ENCODE results near the gene MYL12A.

MYL12A gene

DNA sequence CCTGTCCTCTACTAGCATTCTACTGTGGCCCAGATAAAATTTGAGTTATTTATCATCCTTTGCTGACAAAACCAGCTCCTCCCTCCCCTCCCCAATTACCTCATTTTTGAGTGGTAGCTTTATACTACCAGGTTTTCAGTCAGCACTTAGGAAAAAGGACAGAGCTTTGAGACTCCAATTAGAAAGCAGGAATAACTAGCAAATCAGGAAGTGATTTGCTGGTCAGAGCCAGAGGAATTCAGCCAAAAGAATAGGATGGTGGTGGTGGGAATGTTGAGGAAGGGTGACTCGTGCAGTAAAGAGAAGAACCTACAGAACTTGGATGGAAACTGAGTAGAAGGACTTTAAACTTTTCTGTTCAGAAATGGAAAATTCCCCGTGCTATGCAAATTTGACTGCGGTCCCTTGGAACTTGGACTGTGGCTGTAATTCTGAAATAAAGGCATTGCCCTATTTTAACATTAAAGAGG, 18.0 kb downstream of the MYL12A start:
- WGBS (ENCODE audit: extremely low coverage, insufficient coverage, low lambda C conversion rate), result no CpG with 5 or more reads among the region's 3 CpGs
- no peak overlapping the region for H3K9ac ChIP-seq (ENCODE audit: low read length)
- no peak overlapping the region for H2BK120ac ChIP-seq (ENCODE audit: low read depth, low read length)
- H2BK15ac ChIP-seq (replicated peaks; ENCODE audit: low read depth), result no peak overlapping the region
- H3K27ac ChIP-seq (ENCODE audit: low read depth, low read length), result no peak overlapping the region
- H3K56ac ChIP-seq (ENCODE audit: low read length), result no peak overlapping the region
- H2AK5ac ChIP-seq (ENCODE audit: low read length), result no peak overlapping the region
- H3K23ac ChIP-seq (ENCODE audit: low read length), result no peak overlapping the region
- H3K4me2 ChIP-seq (ENCODE audit: low read length), result no peak overlapping the region
- no peaks in the 10 kb centered on the region for H3K27me3 ChIP-seq (ENCODE audit: insufficient read depth, low read length, poor library complexity)
- no peak overlapping the region for H4K5ac ChIP-seq (ENCODE audit: low read length)
- H3K4ac ChIP-seq (ENCODE audit: low read depth, low read length), result no peak overlapping the region
- no peak overlapping the region for H2BK5ac ChIP-seq (ENCODE audit: low read length)
- H3K79me1 ChIP-seq (ENCODE audit: low read length), result peaks cover 6% of the 10 kb centered on the region
- peaks cover 17% of the 10 kb centered on the region for H3K4me1 ChIP-seq (ENCODE audit: control insufficient read depth, low read depth, low read length)
- no peaks in the 10 kb centered on the region for H3K36me3 ChIP-seq (ENCODE audit: control insufficient read depth, insufficient read depth, low read length)
- H3K79me2 ChIP-seq (ENCODE audit: control insufficient read depth, insufficient read depth, low read length), result peaks cover 78% of the 10 kb centered on the region
- H3K18ac ChIP-seq (ENCODE audit: low read length), result no peak overlapping the region
- H3K4me3 ChIP-seq (ENCODE audit: low read length), result no peak overlapping the region
- H4K8ac ChIP-seq (ENCODE audit: low read depth, low read length), result no peak overlapping the region
- DNase-seq, result peak; percentile 84

DNA sequence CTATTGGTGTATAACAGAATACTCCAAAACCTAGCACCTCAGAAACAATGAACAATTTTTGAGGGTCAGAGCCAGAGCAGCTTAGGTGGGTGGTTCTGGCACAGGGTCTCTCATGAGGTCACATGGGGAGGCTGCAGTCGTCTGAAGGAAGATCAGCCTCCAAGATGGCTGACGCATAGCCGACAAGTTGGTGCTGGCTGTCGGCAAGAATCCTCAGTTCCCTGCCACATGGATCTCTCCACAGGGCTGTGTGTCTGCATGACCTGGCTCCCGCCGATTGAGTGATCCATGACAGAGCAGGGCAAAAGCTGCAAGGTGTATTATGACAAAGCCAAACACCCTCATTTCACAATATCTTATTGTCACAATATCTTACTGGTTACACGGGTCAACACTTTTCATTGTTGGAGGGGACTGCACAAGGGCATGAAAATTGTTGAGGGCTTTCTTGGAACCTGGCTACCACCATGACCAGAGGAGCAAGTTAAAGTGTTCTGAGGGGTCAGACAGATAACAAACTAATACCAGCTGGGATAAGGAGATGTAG, 18.5 kb downstream of the MYL12A start:
- H3K23ac ChIP-seq (ENCODE audit: low read length), result no peak overlapping the region
- H4K5ac ChIP-seq (ENCODE audit: low read length), result no peak overlapping the region
- no peak overlapping the region for H2BK5ac ChIP-seq (ENCODE audit: low read length)
- H3K4me3 ChIP-seq (ENCODE audit: low read length), result no peak overlapping the region
- no peak overlapping the region for H2BK15ac ChIP-seq (replicated peaks; ENCODE audit: low read depth)
- no peak overlapping the region for H3K56ac ChIP-seq (ENCODE audit: low read length)
- no peak overlapping the region for H2BK120ac ChIP-seq (ENCODE audit: low read depth, low read length)
- peaks cover 6% of the 10 kb centered on the region for H3K79me1 ChIP-seq (ENCODE audit: low read length)
- H3K36me3 ChIP-seq (ENCODE audit: control insufficient read depth, insufficient read depth, low read length), result no peaks in the 10 kb centered on the region
- DNase-seq, result no peak
- no peak overlapping the region for H3K4me2 ChIP-seq (ENCODE audit: low read length)
- H3K18ac ChIP-seq (ENCODE audit: low read length), result no peak overlapping the region
- no peak overlapping the region for H2AK5ac ChIP-seq (ENCODE audit: low read length)
- H3K27me3 ChIP-seq (ENCODE audit: insufficient read depth, low read length, poor library complexity), result no peaks in the 10 kb centered on the region
- H3K27ac ChIP-seq (ENCODE audit: low read depth, low read length), result no peak overlapping the region
- peaks cover 14% of the 10 kb centered on the region for H3K4me1 ChIP-seq (ENCODE audit: control insufficient read depth, low read depth, low read length)
- H3K79me2 ChIP-seq (ENCODE audit: control insufficient read depth, insufficient read depth, low read length), result peaks cover 81% of the 10 kb centered on the region
- WGBS (ENCODE audit: extremely low coverage, insufficient coverage, low lambda C conversion rate), result no CpG with 5 or more reads among the region's 7 CpGs
- H4K8ac ChIP-seq (ENCODE audit: low read depth, low read length), result no peak overlapping the region
- H3K4ac ChIP-seq (ENCODE audit: low read depth, low read length), result no peak overlapping the region
- H3K9ac ChIP-seq (ENCODE audit: low read length), result no peak overlapping the region

DNA sequence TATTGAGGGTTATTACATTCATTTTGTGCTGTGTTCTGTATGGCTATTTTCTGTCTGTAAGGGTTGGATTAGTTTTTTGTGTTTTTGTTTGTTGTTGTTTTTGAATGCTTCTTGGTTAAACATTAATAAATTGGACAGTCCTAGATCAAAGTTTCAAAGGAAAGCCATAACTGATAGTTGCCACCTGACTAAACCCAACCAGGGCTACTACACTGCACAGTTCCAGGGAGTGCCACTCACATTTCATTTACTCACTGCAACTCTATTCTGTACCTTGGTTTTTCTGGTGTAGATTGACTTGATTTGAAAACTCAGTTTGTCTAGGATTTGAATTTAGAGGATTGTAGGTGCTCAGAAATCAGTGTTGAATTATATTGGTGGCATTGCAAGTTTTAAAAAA, 20.7 kb downstream of the MYL12A start:
- Histone ChIP-seq H3K4me3 (ENCODE audit: low read length) (no peak overlapping the region), H3K4ac (ENCODE audit: low read depth, low read length) (no peak overlapping the region), H3K36me3 (ENCODE audit: control insufficient read depth, insufficient read depth, low read length) (no peaks in the 10 kb centered on the region), H3K79me2 (ENCODE audit: control insufficient read depth, insufficient read depth, low read length) (peaks cover 84% of the 10 kb centered on the region), H3K4me1 (ENCODE audit: control insufficient read depth, low read depth, low read length) (peaks cover 14% of the 10 kb centered on the region), H4K8ac (ENCODE audit: low read depth, low read length) (no peak overlapping the region), H2BK120ac (ENCODE audit: low read depth, low read length) (no peak overlapping the region), H3K27me3 (ENCODE audit: insufficient read depth, low read length, poor library complexity) (no peaks in the 10 kb centered on the region), H3K27ac (ENCODE audit: low read depth, low read length) (no peak overlapping the region), H2BK5ac (ENCODE audit: low read length) (no peak overlapping the region), H4K5ac (ENCODE audit: low read length) (no peak overlapping the region), H3K79me1 (ENCODE audit: low read length) (peaks cover 11% of the 10 kb centered on the region), H3K56ac (ENCODE audit: low read length) (no peak overlapping the region), H2AK5ac (ENCODE audit: low read length) (no peak overlapping the region), H3K9ac (ENCODE audit: low read length) (no peak overlapping the region), H2BK15ac (replicated peaks; ENCODE audit: low read depth) (no peak overlapping the region), H3K23ac (ENCODE audit: low read length) (no peak overlapping the region), H3K4me2 (ENCODE audit: low read length) (no peak overlapping the region), H3K18ac (ENCODE audit: low read length) (no peak overlapping the region)
- no peak for DNase-seq

DNA sequence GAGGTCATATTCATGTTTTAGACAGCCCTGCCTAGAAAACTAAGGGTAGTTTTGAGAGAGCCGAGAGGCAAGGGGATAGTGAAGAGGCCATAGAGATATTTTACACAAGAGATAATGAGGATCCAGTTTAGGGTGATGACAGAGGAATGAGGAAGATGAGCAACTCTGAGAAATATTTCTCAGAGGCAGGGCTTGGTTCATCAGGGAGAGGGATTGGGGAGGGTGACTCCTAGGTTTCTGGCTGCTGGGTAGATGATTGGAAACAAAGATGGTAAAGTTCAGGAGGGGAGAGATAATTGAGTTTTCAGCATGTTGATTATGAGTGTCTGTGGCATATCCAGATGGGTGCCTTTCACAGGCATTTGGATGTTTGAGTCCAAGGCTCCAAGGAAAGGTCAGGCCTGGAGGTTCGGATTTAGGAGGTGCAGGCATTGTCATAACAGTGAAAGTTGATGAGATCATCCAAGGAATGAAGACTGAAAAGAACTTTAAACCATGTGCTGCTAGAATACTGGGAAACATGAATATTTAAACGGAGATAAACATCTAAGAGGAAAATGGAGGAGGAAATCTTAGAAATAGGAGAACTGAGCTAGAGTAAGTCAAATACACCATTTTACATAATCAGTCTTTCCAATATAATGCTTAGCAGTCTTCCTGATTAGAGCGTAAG, 21.8 kb downstream of the MYL12A start:
- H3K4me1 ChIP-seq (ENCODE audit: control insufficient read depth, low read depth, low read length), result peaks cover 10% of the 10 kb centered on the region

DNA sequence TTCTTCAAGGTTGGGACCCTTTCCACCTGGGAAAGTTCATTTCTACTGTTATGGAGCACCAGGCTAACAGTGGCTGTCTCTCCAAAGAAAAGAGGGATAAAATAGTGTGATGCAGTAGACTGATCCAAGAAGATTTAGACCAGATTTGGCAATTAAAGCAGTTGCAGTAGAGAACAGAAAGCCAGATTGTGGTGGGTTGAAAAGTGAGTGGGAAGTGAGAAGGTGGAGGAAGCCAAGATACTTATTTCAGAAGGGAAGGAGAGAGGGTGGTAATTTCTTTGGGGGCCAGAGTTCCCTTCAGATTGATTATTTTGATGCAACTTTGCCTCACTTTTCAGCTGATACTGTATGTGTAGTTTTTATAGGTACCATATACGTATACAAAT, 22.3 kb downstream of the MYL12A start:
- Histone ChIP-seq H3K4me1 (ENCODE audit: control insufficient read depth, low read depth, low read length) (peaks cover 10% of the 10 kb centered on the region), H3K79me1 (ENCODE audit: low read length) (peaks cover 11% of the 10 kb centered on the region), H2BK15ac (replicated peaks; ENCODE audit: low read depth) (no peak overlapping the region), H3K4me3 (ENCODE audit: low read length) (no peak overlapping the region), H4K5ac (ENCODE audit: low read length) (no peak overlapping the region), H2BK5ac (ENCODE audit: low read length) (no peak overlapping the region), H4K8ac (ENCODE audit: low read depth, low read length) (no peak overlapping the region), H3K4me2 (ENCODE audit: low read length) (no peak overlapping the region), H3K79me2 (ENCODE audit: control insufficient read depth, insufficient read depth, low read length) (peaks cover 70% of the 10 kb centered on the region), H3K9ac (ENCODE audit: low read length) (no peak overlapping the region), H3K27ac (ENCODE audit: low read depth, low read length) (no peak overlapping the region), H2AK5ac (ENCODE audit: low read length) (no peak overlapping the region), H3K56ac (ENCODE audit: low read length) (no peak overlapping the region), H3K18ac (ENCODE audit: low read length) (no peak overlapping the region), H3K4ac (ENCODE audit: low read depth, low read length) (no peak overlapping the region), H2BK120ac (ENCODE audit: low read depth, low read length) (no peak overlapping the region), H3K23ac (ENCODE audit: low read length) (no peak overlapping the region), H3K36me3 (ENCODE audit: control insufficient read depth, insufficient read depth, low read length) (no peaks in the 10 kb centered on the region), H3K27me3 (ENCODE audit: insufficient read depth, low read length, poor library complexity) (no peaks in the 10 kb centered on the region)
- no CpG with 5 or more reads among the region's 1 CpG for WGBS (ENCODE audit: extremely low coverage, insufficient coverage, low lambda C conversion rate)
- DNase-seq, result no peak

More for the DNA sequence above, 21.8 kb downstream of the MYL12A start:
- peaks cover 74% of the 10 kb centered on the region for H3K79me2 ChIP-seq (ENCODE audit: control insufficient read depth, insufficient read depth, low read length)
- no peak overlapping the region for H3K27ac ChIP-seq (ENCODE audit: low read depth, low read length)
- H3K4ac ChIP-seq (ENCODE audit: low read depth, low read length), result no peak overlapping the region
- H4K5ac ChIP-seq (ENCODE audit: low read length), result no peak overlapping the region
- H2BK5ac ChIP-seq (ENCODE audit: low read length), result no peak overlapping the region
- no peak overlapping the region for H2BK15ac ChIP-seq (replicated peaks; ENCODE audit: low read depth)
- H3K56ac ChIP-seq (ENCODE audit: low read length), result no peak overlapping the region
- H3K23ac ChIP-seq (ENCODE audit: low read length), result no peak overlapping the region
- H3K9ac ChIP-seq (ENCODE audit: low read length), result no peak overlapping the region
- H3K4me3 ChIP-seq (ENCODE audit: low read length), result no peak overlapping the region
- H3K36me3 ChIP-seq (ENCODE audit: control insufficient read depth, insufficient read depth, low read length), result no peaks in the 10 kb centered on the region
- no peak overlapping the region for H3K18ac ChIP-seq (ENCODE audit: low read length)
- no peak overlapping the region for H2BK120ac ChIP-seq (ENCODE audit: low read depth, low read length)
- H2AK5ac ChIP-seq (ENCODE audit: low read length), result no peak overlapping the region
- WGBS (ENCODE audit: extremely low coverage, insufficient coverage, low lambda C conversion rate), result no CpG with 5 or more reads among the region's 4 CpGs
- H4K8ac ChIP-seq (ENCODE audit: low read depth, low read length), result no peak overlapping the region
- no peak for DNase-seq
- no peak overlapping the region for H3K4me2 ChIP-seq (ENCODE audit: low read length)
- H3K27me3 ChIP-seq (ENCODE audit: insufficient read depth, low read length, poor library complexity), result no peaks in the 10 kb centered on the region
- H3K79me1 ChIP-seq (ENCODE audit: low read length), result peaks cover 11% of the 10 kb centered on the region

DNA sequence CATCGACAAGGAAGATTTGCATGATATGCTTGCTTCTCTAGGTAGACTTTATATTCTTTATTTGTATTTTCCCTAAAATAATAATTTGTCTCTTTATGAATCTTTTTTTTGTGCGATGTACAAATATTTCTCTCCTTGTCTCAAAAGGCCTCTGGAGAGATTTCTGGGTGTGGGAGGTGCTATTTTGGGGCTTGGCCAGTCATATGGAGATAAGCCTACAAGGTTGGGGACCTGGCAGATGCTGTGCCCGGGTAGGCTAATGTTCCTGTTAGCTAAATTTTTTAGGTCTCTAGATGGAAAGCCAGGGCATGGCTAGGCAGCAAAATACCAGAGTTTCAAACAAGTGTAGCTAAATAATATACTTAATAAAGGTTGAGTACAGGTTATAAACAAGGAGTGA, 25.4 kb downstream of the MYL12A start:
- Histone ChIP-seq H3K23ac (ENCODE audit: low read length) (no peak overlapping the region), H3K27me3 (ENCODE audit: insufficient read depth, low read length, poor library complexity) (no peaks in the 10 kb centered on the region), H2BK5ac (ENCODE audit: low read length) (no peak overlapping the region), H4K5ac (ENCODE audit: low read length) (no peak overlapping the region), H3K9ac (ENCODE audit: low read length) (no peak overlapping the region), H3K4ac (ENCODE audit: low read depth, low read length) (no peak overlapping the region), H2BK15ac (replicated peaks; ENCODE audit: low read depth) (no peak overlapping the region), H2BK120ac (ENCODE audit: low read depth, low read length) (no peak overlapping the region), H3K36me3 (ENCODE audit: control insufficient read depth, insufficient read depth, low read length) (no peaks in the 10 kb centered on the region), H3K18ac (ENCODE audit: low read length) (no peak overlapping the region), H3K4me2 (ENCODE audit: low read length) (no peak overlapping the region), H3K4me3 (ENCODE audit: low read length) (no peak overlapping the region), H3K79me2 (ENCODE audit: control insufficient read depth, insufficient read depth, low read length) (peaks cover 42% of the 10 kb centered on the region), H3K56ac (ENCODE audit: low read length) (no peak overlapping the region), H2AK5ac (ENCODE audit: low read length) (no peak overlapping the region), H3K79me1 (ENCODE audit: low read length) (peaks cover 9% of the 10 kb centered on the region), H3K4me1 (ENCODE audit: control insufficient read depth, low read depth, low read length) (peaks cover 6% of the 10 kb centered on the region), H3K27ac (ENCODE audit: low read depth, low read length) (no peak overlapping the region), H4K8ac (ENCODE audit: low read depth, low read length) (no peak overlapping the region)
- no peak for DNase-seq
- WGBS (ENCODE audit: extremely low coverage, insufficient coverage, low lambda C conversion rate), result no CpG with 5 or more reads among the region's 3 CpGs
